Mucosa of descending colon (tissue), 3 donors: Measurements from ENCODE around the gene ZDHHC24. TPM values are rescaled to one million over a fixed set of nuclear protein-coding genes. Genes with fewer than 3 reads are reported as not detected.
"Not testable (repeated sequence)": the region's sequence is repeated elsewhere in the genome, so short reads cannot be mapped to it uniquely, and the experiment has no call there.

Experiments used
- ATAC-seq: fragments of 200-7000 bp; cut with Tn5 transposase; one replicate; pipeline ENCODE4 v1.9.1; 2020; ENCODE audit warnings: mild to moderate bottlenecking, moderate library complexity
- DNase-seq, 3 donors: peaks; one replicate each; pipeline ENCODE4 v3.0.0-alpha.2; 2020
- H3K36me3 ChIP-seq: fragments of 200-600 bp; one replicate; pipeline ENCODE4 v1.8.0; 2021; ENCODE audit warnings: low read depth, mild to moderate bottlenecking
- H3K4me1 ChIP-seq: fragments of 200-600 bp; one replicate; pipeline ENCODE4 v1.8.0; 2021; ENCODE audit warnings: low read depth, mild to moderate bottlenecking
- H3K4me3 ChIP-seq: fragments of 200-600 bp; one replicate; pipeline ENCODE4 v1.8.0; 2021; ENCODE audit warnings: mild to moderate bottlenecking
- H3K9me3 ChIP-seq: fragments of 200-600 bp; one replicate; pipeline ENCODE4 v1.8.0; 2021; ENCODE audit warnings: mild to moderate bottlenecking
- intact Hi-C, 2 donors: fragments of 100-400 bp; cut with DNase I in 1 of 2; cut with micrococcal nuclease in 1 of 2; formaldehyde crosslinking; loops; one replicate each; pipeline versions ENCODE4 v1.11.0 to v1.11.1; 2022; cut with DNase I, micrococcal nuclease
- total RNA-seq, 3 donors: library from RNA; stranded (reverse); fragmentation: NEBNext Ultra II Directional in 2 of 3; extraction: Animal tissue kit (Norgen Biotek cat#: 25700) in 2 of 3; gene quantifications; one replicate each; pipeline versions ENCODE4 v1.2.1 to v1.2.4, GENCODE V29; 2021 to 2023
- TF ChIP-seq, protein P1 (sequence below): fragments of 200-600 bp; IDR thresholded peaks from one replicate; pipeline ENCODE4 v1.8.0; 2022; ENCODE audit warnings: antibody characterized with exemption, mild to moderate bottlenecking
- donor health status: DM: no; HTN: no; CAD: no; lungs with moderate emphysema.
- donor health status: DM: no; HTN: no; CAD: no.
- donor health status: DM: no; HTN: yes; CAD: no.

Gene ZDHHC24
- total RNA-seq, 3 donors from 2014 or later = 9.1 to 11.8 (median 10.4) TPM

- TF ChIP-seq, protein P1, sequence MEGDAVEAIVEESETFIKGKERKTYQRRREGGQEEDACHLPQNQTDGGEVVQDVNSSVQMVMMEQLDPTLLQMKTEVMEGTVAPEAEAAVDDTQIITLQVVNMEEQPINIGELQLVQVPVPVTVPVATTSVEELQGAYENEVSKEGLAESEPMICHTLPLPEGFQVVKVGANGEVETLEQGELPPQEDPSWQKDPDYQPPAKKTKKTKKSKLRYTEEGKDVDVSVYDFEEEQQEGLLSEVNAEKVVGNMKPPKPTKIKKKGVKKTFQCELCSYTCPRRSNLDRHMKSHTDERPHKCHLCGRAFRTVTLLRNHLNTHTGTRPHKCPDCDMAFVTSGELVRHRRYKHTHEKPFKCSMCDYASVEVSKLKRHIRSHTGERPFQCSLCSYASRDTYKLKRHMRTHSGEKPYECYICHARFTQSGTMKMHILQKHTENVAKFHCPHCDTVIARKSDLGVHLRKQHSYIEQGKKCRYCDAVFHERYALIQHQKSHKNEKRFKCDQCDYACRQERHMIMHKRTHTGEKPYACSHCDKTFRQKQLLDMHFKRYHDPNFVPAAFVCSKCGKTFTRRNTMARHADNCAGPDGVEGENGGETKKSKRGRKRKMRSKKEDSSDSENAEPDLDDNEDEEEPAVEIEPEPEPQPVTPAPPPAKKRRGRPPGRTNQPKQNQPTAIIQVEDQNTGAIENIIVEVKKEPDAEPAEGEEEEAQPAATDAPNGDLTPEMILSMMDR = no peak
- Histone ChIP-seq H3K4me3 (no peak overlapping the region), H3K36me3 (no peaks in the 10 kb centered on the region), H3K4me1 (peaks cover 25% of the 10 kb centered on the region), H3K9me3 (no peaks in the 10 kb centered on the region)
- no peak for DNase-seq
- intact Hi-C loops = no loop called here
- no peak for ATAC-seq
Observed at GRCh38 chr11:66542362-66542761, 3.5 kb downstream of the ZDHHC24 start.

DNA sequence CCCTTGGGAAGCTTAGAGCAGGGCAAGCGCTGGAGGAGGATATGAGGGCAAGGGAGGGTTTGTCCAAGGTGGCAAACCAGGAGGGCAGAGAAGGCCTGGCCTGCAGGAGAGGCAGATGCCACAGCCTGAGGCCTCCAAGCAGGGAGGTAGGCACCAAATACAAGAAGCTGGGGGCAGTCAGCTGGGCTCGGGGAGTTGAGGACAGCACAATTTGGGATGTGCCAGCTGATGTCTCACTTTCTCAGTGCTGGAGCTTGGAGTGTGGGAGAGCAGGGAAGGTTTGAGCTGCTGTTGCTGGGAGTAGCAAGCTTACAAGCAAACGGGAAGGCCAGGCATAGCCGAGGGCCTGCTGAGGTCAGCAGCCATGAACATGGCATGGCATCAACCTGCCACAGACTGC lies 4.0 kb downstream of the ZDHHC24 start:
- intact Hi-C loops = no loop called here
- ATAC-seq = no peak
- H3K4me3 ChIP-seq = no peak overlapping the region
- H3K4me1 ChIP-seq = peaks cover 23% of the 10 kb centered on the region
- H3K9me3 ChIP-seq = no peaks in the 10 kb centered on the region
- TF ChIP-seq, protein P1 = no peak
- DNase-seq = no peak
- no peaks in the 10 kb centered on the region for H3K36me3 ChIP-seq

GRCh38 chr11:66540598-66540997 lies 5.2 kb downstream of the ZDHHC24 start:
- intact Hi-C loops, DNase-seq, H3K4me3 ChIP-seq, ATAC-seq, H3K36me3 ChIP-seq, H3K9me3 ChIP-seq: not testable (repeated sequence)
- H3K4me1 ChIP-seq = peaks cover 18% of the 10 kb centered on the region

DNA sequence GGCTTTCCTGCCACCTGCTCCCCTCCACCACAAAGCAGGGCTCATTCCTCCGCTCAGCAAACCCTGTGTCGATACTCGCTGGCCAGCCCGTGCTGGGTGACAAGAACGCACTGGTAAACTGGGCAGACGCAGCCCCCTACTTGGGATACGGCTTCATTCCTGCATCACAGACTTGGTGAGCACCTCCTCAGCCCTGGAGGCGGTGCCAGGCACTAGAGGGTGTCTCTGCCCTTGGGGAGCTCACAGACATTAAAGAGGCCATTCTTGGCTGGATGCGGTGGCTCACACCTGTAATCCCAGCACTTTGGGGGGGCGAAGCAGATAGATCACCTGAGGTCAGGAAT lies 6.0 kb downstream of the ZDHHC24 start:
- no peak for ATAC-seq
- intact Hi-C loops = no loop called here
- Histone ChIP-seq H3K4me1 (peaks cover 11% of the 10 kb centered on the region), H3K9me3 (no peaks in the 10 kb centered on the region), H3K36me3 (no peaks in the 10 kb centered on the region), H3K4me3 (no peak overlapping the region)
- TF ChIP-seq, protein P1 = no peak
- DNase-seq = no peak

DNA sequence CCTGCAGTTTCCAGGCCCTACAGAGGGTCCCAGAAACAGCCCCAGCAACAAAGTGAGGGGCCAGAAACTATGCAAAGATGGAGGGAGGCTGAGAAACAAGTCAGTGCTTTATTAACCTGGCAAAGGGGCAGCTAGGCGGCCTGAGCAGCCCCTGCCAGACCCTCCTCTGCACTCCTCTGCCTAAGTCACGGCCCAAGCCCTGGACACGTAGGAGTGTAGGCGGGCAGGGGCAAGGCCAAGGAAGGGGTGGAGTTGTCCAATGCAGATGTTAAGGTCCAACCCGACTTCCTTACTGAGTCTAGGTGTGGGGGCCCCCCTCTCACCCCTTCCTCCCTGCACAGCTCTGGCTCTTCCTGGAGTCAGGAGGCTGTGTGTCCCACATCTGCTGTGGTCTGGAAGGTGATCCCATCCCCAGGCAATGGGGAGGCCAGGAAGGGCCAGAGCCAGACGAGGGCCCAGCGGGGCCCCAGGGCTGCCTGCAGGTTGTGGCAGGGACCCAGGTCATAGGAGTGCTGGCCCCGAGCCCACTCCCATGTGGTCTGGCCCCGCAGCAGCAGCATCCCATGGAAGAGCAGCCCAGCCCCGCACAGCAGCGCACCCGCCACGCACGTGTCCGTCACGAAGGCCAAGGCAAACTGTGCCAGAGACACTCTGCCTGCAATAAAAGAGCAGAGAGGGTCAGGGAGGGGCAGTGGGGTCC lies 6.5 kb downstream of the ZDHHC24 start:
- H3K36me3 ChIP-seq = no peaks in the 10 kb centered on the region
- ATAC-seq = no peak
- H3K4me3 ChIP-seq = no peak overlapping the region
- peaks cover 7% of the 10 kb centered on the region for H3K4me1 ChIP-seq
- H3K9me3 ChIP-seq = no peaks in the 10 kb centered on the region
- TF ChIP-seq, protein P1 = no peak
- DNase-seq = no peak
- intact Hi-C loops = no loop called here

DNA sequence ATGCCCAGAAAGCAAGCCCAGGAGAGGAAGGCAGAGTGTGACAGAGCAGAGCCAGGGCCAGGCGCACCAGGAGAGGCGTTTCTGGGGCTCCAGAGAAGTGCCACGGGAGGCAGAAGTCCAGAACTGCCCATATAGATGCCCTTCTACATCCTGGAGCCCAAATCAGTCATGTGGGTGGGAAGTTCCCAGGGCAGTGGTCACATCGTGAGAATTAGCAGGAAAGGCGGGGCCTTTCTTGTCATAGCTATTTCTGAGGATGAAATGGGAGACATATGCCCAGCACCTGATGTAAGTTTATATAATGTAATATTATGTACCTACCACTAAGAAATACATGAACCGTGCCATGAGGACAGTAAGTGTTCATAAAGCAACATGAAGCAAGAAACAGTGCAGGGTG lies 13.1 kb downstream of the ZDHHC24 start:
- TF ChIP-seq, protein P1 = no peak
- intact Hi-C loops = no loop called here
- DNase-seq = no peak
- Histone ChIP-seq H3K36me3 (no peaks in the 10 kb centered on the region), H3K4me3 (no peak overlapping the region), H3K9me3 (no peaks in the 10 kb centered on the region), H3K4me1 (no peaks in the 10 kb centered on the region)
- no peak for ATAC-seq
